Activated gamma-delta T cell (primary cell): ENCODE results near the gene TAL1.

Experiments used
- DNase-seq: peaks from one replicate; lab custom pipeline; 2025; lab: John Stamatoyannopoulos, UW

Gene TAL1

GRCh38 chr1:47188791-47189785 is 42.9 kb downstream of the TAL1 start:
- no peak for DNase-seq

DNA sequence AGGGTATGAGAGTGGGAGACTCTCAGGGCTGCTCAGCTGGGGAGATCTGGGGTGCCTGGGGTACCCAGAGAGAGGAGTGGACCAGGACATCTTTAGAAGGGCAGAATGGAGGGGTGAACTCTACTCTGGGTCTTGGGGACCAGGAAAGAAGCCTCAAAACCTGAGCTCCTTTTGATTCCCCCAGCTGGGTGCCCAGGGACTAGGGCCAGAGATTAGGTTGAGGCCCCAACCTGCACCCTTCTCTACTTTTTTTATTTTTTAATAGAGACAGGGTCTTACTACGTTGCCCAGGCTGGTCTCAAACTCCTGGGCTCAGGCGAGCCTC is 44.1 kb downstream of the TAL1 start:
- no peak for DNase-seq

GRCh38 chr1:47187231-47187925 is 44.6 kb downstream of the TAL1 start:
- no peak for DNase-seq

- DNase-seq, result no peak
Measured at GRCh38 chr1:47186267-47187185, 45.5 kb downstream of the TAL1 start.

- no peak for DNase-seq
Measured at GRCh38 chr1:47184822-47185677, 47.0 kb downstream of the TAL1 start.

DNA sequence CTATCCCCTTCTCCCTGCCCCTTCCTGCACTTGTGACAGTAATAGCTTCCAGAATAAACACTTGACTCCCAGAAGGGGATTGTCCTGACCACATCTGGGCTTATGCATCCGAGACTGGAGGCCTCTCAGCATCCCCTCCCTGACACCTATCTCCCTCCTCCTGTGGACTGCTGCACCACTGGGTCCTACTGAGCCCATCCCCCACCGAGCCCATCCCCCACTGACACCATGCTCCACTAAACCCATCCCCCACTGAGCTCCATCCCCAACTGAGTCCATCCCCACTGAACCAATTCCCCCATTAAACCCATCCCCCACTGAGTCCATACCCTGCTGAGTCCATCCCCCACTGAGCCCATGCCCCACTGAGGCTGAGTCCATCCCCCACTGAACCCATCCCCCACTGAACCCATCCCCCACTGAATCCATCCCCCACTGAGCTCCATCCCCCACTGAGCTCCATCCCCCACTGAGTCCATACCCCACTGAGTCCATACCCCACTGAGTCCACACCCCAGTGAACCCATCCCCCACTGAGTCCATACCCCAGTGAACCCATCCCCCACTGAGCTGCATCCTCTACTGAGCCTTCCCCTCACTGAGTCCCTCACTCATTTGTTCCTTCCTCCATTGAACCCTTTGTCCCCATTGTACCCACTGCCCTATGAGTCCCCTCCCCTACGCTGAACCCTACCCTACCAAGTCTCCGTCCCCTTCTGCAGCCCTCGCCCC is 47.8 kb downstream of the TAL1 start:
- DNase-seq, result no peak

DNA sequence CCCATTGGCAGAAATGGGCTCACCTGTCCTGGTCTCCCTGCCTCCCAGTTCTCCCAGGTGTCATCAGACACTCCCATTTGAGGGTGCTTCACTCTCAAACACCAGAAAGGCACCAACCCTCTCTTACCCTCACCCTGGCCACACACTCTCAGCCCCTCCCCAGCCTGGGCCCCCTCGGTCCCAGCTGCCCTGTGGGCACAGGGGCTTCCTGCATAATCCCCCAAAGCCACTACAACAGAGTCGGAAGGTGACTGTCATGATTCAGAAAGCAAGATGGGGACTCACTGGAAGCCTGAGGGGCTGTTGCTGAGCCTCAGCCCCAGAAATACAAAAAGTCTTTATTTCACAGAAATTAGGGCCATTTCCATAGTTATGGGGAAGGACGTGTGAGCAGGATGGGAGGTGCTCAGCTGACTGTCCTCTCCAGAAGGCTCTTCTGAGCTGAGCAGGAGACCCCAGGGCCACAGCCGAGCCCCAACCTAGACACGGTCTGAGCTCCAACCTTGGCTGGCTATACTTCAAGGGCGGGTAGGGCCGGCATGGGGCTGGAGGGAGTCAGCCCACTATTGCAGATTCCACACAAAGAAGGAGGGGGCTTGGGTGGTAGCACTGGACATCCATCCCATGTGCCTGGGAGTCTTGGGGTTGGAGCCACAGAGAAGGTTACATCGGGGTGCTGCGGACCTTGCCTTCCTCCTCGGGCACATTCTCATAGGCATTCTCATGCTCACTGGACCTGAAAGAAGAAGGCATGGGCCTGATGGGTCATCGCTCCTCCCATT is 48.5 kb downstream of the TAL1 start:
- DNase-seq, result no peak

DNA sequence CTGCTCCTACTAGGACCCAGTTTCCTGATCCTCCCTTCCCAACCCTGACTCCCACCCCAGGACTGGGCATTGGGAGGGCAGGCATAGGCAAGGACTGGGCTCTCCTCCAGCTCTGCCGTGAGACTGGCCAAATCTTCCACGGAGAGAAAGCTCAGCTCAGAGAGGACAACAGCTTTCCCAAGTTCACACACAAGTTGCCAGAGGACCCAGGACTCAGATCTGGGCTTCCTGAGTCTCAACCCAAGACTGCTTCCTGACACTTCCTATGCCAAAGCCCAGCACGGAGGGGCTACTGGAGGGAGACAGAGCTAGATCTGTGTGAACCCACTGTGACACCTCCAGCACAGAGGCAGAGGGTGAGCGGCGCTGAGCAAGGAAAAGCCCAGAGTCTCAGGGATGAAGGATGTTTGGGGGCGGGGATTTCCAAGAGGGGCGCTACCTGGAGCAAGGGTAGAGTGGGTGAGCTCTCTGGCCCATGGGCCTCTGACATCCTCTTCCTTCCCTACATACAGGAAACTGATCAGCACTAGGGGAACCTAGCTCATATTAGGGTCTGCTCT is 49.3 kb downstream of the TAL1 start:
- DNase-seq, result no peak

DNA sequence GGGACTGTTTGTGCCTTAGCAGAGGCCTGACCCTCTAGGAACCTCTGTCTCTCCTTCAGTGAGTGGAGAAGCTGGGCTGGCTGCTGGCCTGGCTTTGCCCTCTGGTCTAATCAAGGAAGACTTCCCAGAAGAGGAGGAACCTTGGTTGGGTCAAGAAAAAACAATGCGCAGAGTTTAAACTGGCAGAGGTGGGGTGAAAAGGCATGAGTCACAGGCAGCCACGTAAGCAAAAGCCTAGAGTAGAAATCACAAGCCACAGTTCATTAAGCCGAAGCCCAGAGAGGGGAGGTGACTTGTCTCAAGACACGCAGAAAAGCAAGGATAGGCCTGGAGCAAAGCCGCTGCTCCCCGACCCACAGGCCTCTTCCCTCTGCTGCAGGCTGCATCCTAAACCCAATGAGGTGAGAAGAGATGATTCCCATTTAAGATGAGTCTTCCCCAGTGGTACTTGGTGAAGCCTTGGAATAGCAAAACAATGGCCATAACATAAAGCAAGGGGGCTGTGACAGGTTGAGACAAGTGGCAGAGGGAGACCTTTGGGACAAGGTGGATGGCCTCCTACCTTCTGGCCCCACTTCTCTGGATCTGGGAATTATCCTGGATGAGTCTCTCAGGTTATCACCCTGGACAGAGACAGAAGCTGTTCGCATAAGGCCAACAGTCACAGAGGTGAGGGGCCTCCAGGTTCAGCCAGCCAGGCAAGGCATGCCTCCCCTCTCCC is 49.9 kb downstream of the TAL1 start:
- DNase-seq, result no peak

DNA sequence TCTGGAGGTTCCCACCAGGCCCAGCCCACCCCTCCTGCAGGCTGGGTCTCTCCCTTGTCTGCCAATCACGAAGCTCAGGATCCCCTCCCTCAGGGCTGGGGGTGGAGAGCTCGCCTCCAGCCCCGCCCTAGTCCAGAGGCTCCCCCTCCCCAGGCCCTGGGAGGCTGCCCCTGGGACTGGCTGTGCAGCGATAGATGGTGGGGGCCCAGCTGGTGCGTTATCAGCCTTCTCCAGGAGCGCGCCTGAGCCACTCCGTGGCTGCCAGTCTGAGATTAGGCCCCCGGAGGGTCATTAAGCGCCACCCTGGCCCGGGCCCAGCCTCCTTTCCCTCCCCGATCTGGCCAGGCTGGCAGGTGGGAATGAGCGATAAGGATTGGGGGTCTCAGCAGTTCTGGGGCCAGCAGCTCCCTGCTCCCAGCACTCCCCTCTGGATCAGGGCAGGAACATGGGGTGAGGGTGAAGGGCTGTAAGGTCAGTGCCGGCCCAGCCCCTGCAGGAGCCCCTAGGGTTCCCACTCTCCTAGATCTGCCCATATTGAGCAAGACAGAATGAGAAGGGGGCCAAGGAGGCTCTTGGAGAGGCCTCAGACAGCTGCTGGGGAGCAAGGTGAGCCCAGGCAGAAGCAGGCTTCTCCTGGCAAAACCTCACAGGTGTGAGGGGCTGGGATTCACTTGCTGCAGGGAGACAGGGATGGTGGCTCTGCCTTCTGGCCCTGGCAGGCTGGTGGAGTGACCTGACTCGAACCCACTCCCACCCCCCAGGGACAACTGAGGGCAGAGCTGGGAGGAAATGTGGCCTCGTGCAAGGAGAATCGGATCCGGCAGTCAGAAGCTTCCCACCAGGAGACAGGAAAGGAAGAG is 50.7 kb downstream of the TAL1 start:
- DNase-seq, result no peak

GRCh38 chr1:47180603-47181094 is 51.4 kb downstream of the TAL1 start:
- no peak for DNase-seq

DNA sequence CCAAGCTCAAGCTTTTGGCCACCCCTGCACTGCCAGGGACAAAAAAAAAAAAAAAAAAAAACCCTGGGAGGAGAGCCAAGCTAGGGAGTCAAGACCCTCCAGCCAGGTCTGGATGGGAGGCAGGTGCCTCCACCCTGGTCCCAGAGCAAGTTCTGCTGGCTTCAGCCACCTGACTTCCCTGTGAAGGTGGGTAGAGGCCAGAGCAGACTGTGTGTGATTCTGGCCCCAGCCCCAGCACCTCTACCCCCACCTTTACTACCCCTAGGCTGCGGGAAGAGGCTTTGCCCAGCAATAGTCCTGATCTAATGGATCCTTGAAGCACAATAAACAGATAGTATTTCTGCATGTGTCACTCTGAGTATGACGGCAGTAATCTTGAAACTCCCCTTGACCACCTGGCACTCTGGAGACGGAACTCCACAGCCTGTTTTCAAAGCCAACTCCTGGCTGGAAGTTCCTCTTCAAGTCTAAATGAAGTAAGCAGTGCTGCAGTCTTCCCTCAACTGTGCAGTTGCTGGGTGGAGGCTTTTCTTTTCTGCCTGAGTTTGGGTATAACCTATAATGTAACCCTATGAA is 51.9 kb downstream of the TAL1 start:
- DNase-seq, result no peak

GRCh38 chr1:47179017-47179987 is 52.7 kb downstream of the TAL1 start:
- peak; percentile 19 for DNase-seq

DNA sequence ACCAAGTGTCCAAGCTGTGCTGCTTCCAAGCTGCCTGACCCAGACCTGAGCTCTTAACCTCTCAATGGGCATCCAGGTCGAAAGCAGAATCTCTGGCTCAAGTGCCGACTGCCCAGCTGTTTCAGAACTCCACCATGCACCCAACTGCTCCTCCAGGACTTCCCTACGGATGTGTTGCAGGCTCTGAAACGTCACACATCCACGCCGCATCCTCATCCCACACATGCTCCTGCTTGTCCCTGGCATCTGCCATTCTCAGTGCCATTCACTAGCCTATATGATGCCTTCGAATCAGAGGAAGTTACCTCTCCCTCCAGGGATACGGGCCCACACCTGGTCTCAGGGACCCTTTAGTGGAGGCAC is 53.4 kb downstream of the TAL1 start:
- no peak for DNase-seq

GRCh38 chr1:47178020-47178419 is 54.0 kb downstream of the TAL1 start:
- no peak for DNase-seq
